HepG2 (cell line): ENCODE data around the gene RTP2. TPM values are rescaled to one million over a fixed set of nuclear protein-coding genes. Genes with fewer than 3 reads are reported as not detected.

Experiments used
- HIVEP1 ChIP-seq: sonication (generic); formaldehyde crosslinking; IDR thresholded peaks from 2 replicates; pipeline ENCODE4 v1.4.0; 2020; ENCODE audit warnings: mild to moderate bottlenecking, missing genetic modification reagents
- HMGXB4 ChIP-seq, 2 experiments: sonication (generic) in 1 of 2; formaldehyde crosslinking in 1 of 2; IDR thresholded peaks; 2 replicates each; pipeline versions ENCODE4 v1.4.0 to v1.6.1; 2018 to 2020; ENCODE audit warnings: missing genetic modification reagents in 2 of 2, borderline replicate concordance in 1 of 2, low read depth in 1 of 2, mild to moderate bottlenecking in 1 of 2, missing biosample characterization in 1 of 2
- KAT8 ChIP-seq: IDR thresholded peaks from 2 replicates; pipeline ENCODE4 v1.6.1; 2016; ENCODE audit warnings: missing genetic modification reagents, missing compliant biosample characterization
- MIER2 ChIP-seq: IDR thresholded peaks from 2 replicates; pipeline ENCODE4 v1.6.1; 2016; ENCODE audit warnings: missing biosample characterization, missing genetic modification reagents
- MLLT10 ChIP-seq: sonication (generic); formaldehyde crosslinking; IDR thresholded peaks from 2 replicates; pipeline ENCODE4 v1.4.0; 2020; ENCODE audit warnings: missing genetic modification reagents
- MXI1 ChIP-seq: IDR thresholded peaks from 3 replicates; pipeline ENCODE4 v1.6.1; 2012; ENCODE audit warnings: low read depth, low read length, inconsistent platforms, borderline replicate concordance
- MYPOP ChIP-seq: sonication (generic); formaldehyde crosslinking; IDR thresholded peaks from 2 replicates; pipeline ENCODE4 v1.8.1; 2023; ENCODE audit warnings: mild to moderate bottlenecking, moderate library complexity, missing genetic modification reagents
- RELA ChIP-seq: sonication (generic); formaldehyde crosslinking; IDR thresholded peaks from 2 replicates; pipeline ENCODE4 v1.4.0; 2020; ENCODE audit warnings: missing genetic modification reagents
- SKI ChIP-seq: fragments of 450-650 bp; IDR thresholded peaks from one replicate; pipeline ENCODE4 v1.6.1; 2018; ENCODE audit warnings: mild to moderate bottlenecking; ENCODE audit not compliant: partially characterized antibody
- ZNF282 ChIP-seq: fragments of 450-650 bp; IDR thresholded peaks from 2 replicates; pipeline ENCODE4 v1.6.1; 2018; ENCODE audit not compliant: partially characterized antibody
- ZNF44 ChIP-seq: sonication (generic); formaldehyde crosslinking; IDR thresholded peaks from 2 replicates; pipeline ENCODE4 v1.5.1; 2020; ENCODE audit warnings: mild to moderate bottlenecking, missing genetic modification reagents
- ZNF547 ChIP-seq: sonication (generic); formaldehyde crosslinking; IDR thresholded peaks from 2 replicates; pipeline ENCODE4 v1.5.1; 2020; ENCODE audit warnings: mild to moderate bottlenecking, missing genetic modification reagents
- ZNF614 ChIP-seq: IDR thresholded peaks from 2 replicates; pipeline ENCODE4 v1.6.1; 2018; ENCODE audit warnings: missing biosample characterization, missing genetic modification reagents, inconsistent platforms, borderline replicate concordance
- ZNF891 ChIP-seq: sonication (generic); formaldehyde crosslinking; IDR thresholded peaks from 2 replicates; pipeline ENCODE4 v1.5.0; 2020; ENCODE audit warnings: mild to moderate bottlenecking, missing genetic modification reagents
- polyA plus RNA-seq, 8 experiments: library from polyadenylated mRNA; depleted of rRNA in 3 of 8; stranded (reverse) in 7 of 8; unstranded in 1 of 8; fragments of >200 nt; fragmentation: Illumina TruSeq in 4 of 8; extraction: Trizol in 4 of 8; gene quantifications; 2 replicates each; pipeline versions ENCODE4 v1.2.1 to v1.2.3, GENCODE V29; 2011 to 2016; ENCODE audit warnings: low read depth in 4 of 8, missing spikeins in 1 of 8, mixed read lengths in 1 of 8; ENCODE audit not compliant: insufficient read depth in 1 of 8
- total RNA-seq, 5 experiments: library from RNA; depleted of rRNA; stranded (reverse); fragments of >200 nt; fragmentation: Illumina TruSeq; extraction: Trizol; gene quantifications; 2 replicates each; pipeline ENCODE4 v1.2.3, GENCODE V29; 2016; ENCODE audit warnings: low read depth in 1 of 5
- TF ChIP-seq, protein P1 (sequence below): sonication (generic); formaldehyde crosslinking; IDR thresholded peaks from 2 replicates; pipeline ENCODE4 v1.4.0; 2020; ENCODE audit warnings: mild to moderate bottlenecking, missing genetic modification reagents
- TF ChIP-seq, protein P2 (sequence below): IDR thresholded peaks from 2 replicates; pipeline ENCODE4 v1.6.1; 2016; ENCODE audit warnings: missing compliant biosample characterization, missing genetic modification reagents, borderline replicate concordance
- TF ChIP-seq, protein P3 (sequence below): sonication (generic); formaldehyde crosslinking; IDR thresholded peaks from 2 replicates; pipeline ENCODE4 v1.4.0; 2020; ENCODE audit warnings: missing genetic modification reagents, mild to moderate bottlenecking, borderline replicate concordance

RTP2 gene
- total and polyA plus RNA-seq, 2 of the 13 experiments (the other 11 are each of a cell fraction or from before 2014, with no cell fraction given), result not detected

DNA sequence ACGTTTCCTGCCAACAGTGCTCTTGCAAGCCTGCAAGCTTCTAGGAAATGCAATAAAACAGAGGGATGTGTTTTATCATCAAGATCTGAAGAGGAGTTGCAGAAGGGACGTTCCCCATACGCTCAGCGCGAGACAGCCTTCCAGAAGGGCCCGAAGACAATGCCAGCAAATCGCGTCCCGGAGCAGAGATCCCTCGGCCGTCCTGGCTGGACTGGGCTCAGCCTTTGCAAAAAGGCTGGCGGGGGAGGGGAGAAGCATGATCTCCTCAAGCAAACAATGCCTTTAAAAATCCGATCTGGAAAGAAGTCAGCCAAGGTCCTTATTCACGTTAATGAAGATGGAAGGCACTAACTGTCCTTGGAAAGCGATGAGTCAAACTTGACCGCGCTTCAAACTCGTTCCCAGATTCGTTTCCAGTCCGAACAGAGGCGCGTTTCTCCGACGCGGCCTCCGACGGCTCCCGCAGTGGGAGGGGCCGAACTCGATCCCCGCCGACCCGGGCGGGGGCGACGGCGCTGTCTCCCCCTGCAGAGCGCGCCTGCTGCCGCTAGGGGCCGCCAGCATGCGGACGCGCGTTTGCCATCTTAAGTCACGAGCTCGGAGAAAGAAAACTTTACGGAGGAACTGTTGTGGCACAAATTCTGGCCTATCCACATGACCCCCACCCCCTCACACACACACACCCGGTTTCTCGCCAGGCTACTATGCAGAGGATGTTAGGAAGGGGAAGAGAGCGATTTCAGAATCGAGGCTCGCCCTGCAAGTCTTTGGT lies 37.4 kb upstream of the RTP2 start (continued):
- peak; percentile 66 to 87; a peak in 3 of 4 replicates for TF ChIP-seq HMGXB4 (CRISPR knock-in tag; IDR thresholded peaks at IDR 0.05; ENCODE audit: borderline replicate concordance in 1 of 2, low read depth in 1 of 2)
- TF ChIP-seq ZNF547, result no peak
- TF ChIP-seq KAT8, result no peak; the same call in 1 of the 2 replicates
- TF ChIP-seq MLLT10 (CRISPR knock-in tag), result no peak
- TF ChIP-seq, protein P1, sequence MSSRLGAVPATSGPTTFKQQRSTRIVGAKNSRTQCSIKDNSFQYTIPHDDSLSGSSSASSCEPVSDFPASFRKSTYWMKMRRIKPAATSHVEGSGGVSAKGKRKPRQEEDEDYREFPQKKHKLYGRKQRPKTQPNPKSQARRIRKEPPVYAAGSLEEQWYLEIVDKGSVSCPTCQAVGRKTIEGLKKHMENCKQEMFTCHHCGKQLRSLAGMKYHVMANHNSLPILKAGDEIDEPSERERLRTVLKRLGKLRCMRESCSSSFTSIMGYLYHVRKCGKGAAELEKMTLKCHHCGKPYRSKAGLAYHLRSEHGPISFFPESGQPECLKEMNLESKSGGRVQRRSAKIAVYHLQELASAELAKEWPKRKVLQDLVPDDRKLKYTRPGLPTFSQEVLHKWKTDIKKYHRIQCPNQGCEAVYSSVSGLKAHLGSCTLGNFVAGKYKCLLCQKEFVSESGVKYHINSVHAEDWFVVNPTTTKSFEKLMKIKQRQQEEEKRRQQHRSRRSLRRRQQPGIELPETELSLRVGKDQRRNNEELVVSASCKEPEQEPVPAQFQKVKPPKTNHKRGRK, result no peak
- TF ChIP-seq, protein P2, sequence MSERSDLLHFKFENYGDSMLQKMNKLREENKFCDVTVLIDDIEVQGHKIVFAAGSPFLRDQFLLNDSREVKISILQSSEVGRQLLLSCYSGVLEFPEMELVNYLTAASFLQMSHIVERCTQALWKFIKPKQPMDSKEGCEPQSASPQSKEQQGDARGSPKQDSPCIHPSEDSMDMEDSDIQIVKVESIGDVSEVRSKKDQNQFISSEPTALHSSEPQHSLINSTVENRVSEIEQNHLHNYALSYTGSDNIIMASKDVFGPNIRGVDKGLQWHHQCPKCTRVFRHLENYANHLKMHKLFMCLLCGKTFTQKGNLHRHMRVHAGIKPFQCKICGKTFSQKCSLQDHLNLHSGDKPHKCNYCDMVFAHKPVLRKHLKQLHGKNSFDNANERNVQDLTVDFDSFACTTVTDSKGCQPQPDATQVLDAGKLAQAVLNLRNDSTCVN (CRISPR knock-in tag), result 0 out of 2 replicates have a peak, but pooled peaks have one; percentile 25
- TF ChIP-seq ZNF282, result no peak
- TF ChIP-seq RELA (CRISPR knock-in tag), result 0 out of 2 replicates have a peak, but pooled peaks have one; percentile 28
- TF ChIP-seq, protein P3, sequence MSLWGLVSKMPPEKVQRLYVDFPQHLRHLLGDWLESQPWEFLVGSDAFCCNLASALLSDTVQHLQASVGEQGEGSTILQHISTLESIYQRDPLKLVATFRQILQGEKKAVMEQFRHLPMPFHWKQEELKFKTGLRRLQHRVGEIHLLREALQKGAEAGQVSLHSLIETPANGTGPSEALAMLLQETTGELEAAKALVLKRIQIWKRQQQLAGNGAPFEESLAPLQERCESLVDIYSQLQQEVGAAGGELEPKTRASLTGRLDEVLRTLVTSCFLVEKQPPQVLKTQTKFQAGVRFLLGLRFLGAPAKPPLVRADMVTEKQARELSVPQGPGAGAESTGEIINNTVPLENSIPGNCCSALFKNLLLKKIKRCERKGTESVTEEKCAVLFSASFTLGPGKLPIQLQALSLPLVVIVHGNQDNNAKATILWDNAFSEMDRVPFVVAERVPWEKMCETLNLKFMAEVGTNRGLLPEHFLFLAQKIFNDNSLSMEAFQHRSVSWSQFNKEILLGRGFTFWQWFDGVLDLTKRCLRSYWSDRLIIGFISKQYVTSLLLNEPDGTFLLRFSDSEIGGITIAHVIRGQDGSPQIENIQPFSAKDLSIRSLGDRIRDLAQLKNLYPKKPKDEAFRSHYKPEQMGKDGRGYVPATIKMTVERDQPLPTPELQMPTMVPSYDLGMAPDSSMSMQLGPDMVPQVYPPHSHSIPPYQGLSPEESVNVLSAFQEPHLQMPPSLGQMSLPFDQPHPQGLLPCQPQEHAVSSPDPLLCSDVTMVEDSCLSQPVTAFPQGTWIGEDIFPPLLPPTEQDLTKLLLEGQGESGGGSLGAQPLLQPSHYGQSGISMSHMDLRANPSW (CRISPR knock-in tag), result 0 out of 2 replicates have a peak, but pooled peaks have one; percentile 11
- TF ChIP-seq HIVEP1, result 0 out of 2 replicates have a peak, but pooled peaks have one; percentile 29
- TF ChIP-seq MXI1, result 0 out of 3 replicates have a peak, but pooled peaks have one; percentile 28
- TF ChIP-seq MIER2 (CRISPR knock-in tag), result no peak
- peak; percentile 59; the same call in 1 of the 2 replicates for TF ChIP-seq MYPOP (CRISPR knock-in tag)
- no peak for TF ChIP-seq ZNF44 (CRISPR knock-in tag)
- TF ChIP-seq SKI, result peak; percentile 36
- peak; percentile 33; the same call in 1 of the 2 replicates for TF ChIP-seq ZNF891 (CRISPR knock-in tag)
- no peak for TF ChIP-seq ZNF614 (CRISPR knock-in tag)
